ENCODE data around the gene MAGEA11.
"Not testable (repeated sequence)": the region's sequence is repeated elsewhere in the genome, so short reads cannot be mapped to it uniquely, and the experiment has no call there.

Gene MAGEA11, protein sequence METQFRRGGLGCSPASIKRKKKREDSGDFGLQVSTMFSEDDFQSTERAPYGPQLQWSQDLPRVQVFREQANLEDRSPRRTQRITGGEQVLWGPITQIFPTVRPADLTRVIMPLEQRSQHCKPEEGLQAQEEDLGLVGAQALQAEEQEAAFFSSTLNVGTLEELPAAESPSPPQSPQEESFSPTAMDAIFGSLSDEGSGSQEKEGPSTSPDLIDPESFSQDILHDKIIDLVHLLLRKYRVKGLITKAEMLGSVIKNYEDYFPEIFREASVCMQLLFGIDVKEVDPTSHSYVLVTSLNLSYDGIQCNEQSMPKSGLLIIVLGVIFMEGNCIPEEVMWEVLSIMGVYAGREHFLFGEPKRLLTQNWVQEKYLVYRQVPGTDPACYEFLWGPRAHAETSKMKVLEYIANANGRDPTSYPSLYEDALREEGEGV

DNA sequence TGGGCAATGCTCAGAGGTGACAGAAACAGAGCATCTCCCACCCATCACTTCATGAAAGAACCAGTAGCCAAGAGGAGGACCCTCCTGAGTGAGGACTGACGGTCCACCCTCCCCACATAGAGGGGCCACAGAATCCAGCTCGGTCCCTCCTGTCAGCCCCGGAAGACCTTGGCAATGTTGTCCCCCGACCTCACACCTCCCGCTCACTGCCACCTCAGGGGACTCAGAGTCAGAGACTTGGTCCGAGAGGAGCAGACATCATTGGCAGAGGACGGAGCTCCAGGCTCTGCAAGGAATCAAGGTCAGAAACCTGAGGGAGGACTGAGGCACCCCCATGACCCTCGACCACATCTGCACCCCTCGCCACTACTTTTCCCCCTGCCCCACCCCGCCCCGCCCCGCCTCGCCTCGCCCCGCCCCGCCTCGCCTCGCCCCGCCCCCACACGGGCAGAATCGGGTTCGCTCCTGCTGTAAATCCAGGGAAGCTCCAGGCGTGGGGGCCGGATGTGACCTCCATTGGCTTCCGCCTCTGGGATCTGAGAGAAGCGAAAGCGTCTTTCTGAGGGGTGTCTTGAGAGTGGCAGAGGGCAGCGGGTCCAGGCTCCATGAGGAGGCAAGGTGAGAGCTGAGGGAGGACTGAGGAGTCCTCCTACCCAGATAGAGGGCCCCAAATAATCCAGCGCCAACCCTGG, at the start of gene MAGEA11:
Gene MAGEA11, plus strand, starts transcription at position 516 of the 692 bp plus-strand sequence. CDS start 1,100 bp downstream, outside the sequence.
- CTCF ChIA-PET: no interaction called here
- no peaks in the 10 kb centered on the region for H3K9me3 ChIP-seq (ENCODE audit: control insufficient read depth, insufficient read depth, low read depth, low read length)
- TF ChIP-seq KLF8 (tag by site-specific recombination; IDR thresholded peaks at IDR 0.05): no peak
- no peak for TF ChIP-seq ZNF624 (tag by site-specific recombination; IDR thresholded peaks at IDR 0.05)
- TF ChIP-seq ZNF146 (tag by site-specific recombination; IDR thresholded peaks at IDR 0.05): no peak
- no peak for TF ChIP-seq ZNF621 (tag by site-specific recombination; IDR thresholded peaks at IDR 0.05)
- TF ChIP-seq, protein P1, sequence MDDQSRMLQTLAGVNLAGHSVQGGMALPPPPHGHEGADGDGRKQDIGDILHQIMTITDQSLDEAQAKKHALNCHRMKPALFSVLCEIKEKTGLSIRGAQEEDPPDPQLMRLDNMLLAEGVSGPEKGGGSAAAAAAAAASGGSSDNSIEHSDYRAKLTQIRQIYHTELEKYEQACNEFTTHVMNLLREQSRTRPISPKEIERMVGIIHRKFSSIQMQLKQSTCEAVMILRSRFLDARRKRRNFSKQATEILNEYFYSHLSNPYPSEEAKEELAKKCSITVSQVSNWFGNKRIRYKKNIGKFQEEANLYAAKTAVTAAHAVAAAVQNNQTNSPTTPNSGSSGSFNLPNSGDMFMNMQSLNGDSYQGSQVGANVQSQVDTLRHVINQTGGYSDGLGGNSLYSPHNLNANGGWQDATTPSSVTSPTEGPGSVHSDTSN (CRISPR knock-in tag; IDR thresholded peaks at IDR 0.05): no peak
- TF ChIP-seq, protein P2, sequence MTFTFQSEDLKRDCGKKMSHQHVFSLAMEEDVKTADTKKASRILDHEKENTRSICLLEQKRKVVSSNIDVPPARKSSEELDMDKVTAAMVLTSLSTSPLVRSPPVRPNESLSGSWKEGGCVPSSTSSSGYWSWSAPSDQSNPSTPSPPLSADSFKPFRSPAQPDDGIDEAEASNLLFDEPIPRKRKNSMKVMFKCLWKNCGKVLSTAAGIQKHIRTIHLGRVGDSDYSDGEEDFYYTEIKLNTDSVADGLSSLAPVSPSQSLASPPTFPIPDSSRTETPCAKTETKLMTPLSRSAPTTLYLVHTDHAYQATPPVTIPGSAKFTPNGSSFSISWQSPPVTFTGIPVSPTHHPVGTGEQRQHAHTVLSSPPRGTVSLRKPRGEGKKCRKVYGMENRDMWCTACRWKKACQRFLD (tag by site-specific recombination; IDR thresholded peaks at IDR 0.05): no peak
- TF ChIP-seq ZBTB7A (tag by site-specific recombination; IDR thresholded peaks at IDR 0.05; ENCODE audit: low read depth): no peak
- TF ChIP-seq, protein P3, sequence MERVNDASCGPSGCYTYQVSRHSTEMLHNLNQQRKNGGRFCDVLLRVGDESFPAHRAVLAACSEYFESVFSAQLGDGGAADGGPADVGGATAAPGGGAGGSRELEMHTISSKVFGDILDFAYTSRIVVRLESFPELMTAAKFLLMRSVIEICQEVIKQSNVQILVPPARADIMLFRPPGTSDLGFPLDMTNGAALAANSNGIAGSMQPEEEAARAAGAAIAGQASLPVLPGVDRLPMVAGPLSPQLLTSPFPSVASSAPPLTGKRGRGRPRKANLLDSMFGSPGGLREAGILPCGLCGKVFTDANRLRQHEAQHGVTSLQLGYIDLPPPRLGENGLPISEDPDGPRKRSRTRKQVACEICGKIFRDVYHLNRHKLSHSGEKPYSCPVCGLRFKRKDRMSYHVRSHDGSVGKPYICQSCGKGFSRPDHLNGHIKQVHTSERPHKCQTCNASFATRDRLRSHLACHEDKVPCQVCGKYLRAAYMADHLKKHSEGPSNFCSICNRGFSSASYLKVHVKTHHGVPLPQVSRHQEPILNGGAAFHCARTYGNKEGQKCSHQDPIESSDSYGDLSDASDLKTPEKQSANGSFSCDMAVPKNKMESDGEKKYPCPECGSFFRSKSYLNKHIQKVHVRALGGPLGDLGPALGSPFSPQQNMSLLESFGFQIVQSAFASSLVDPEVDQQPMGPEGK (tag by site-specific recombination; IDR thresholded peaks at IDR 0.05): no peak
- no peak for TF ChIP-seq ZNF132 (tag by site-specific recombination; IDR thresholded peaks at IDR 0.05; ENCODE audit: borderline replicate concordance)
- TF ChIP-seq, protein P4, sequence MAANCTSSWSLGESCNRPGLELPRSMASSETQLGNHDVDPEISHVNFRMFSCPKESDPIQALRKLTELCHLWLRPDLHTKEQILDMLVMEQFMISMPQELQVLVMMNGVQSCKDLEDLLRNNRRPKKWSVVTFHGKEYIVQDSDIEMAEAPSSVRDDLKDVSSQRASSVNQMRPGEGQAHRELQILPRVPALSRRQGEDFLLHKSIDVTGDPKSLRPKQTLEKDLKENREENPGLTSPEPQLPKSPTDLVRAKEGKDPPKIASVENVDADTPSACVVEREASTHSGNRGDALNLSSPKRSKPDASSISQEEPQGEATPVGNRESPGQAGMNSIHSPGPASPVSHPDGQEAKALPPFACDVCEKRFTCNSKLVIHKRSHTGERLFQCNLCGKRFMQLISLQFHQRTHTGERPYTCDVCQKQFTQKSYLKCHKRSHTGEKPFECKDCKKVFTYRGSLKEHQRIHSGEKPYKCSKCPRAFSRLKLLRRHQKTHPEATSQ (tag by site-specific recombination; IDR thresholded peaks at IDR 0.05): no peak
- no peak for TF ChIP-seq ZNF426 (tag by site-specific recombination; IDR thresholded peaks at IDR 0.05)
- no peak for TF ChIP-seq ZNF292 (tag by site-specific recombination; IDR thresholded peaks at IDR 0.05; ENCODE audit: borderline replicate concordance, low read depth)
- TF ChIP-seq ZBTB48 (tag by site-specific recombination; IDR thresholded peaks at IDR 0.05): no peak
- no peak for TF ChIP-seq ZNF138 (tag by site-specific recombination; IDR thresholded peaks at IDR 0.05; ENCODE audit: borderline replicate concordance)
- TF ChIP-seq ZNF366 (tag by site-specific recombination; conservative IDR thresholded peaks at IDR 0.05): no peak
- TF ChIP-seq RBAK (tag by site-specific recombination; IDR thresholded peaks at IDR 0.05): no peak
- TF ChIP-seq ZSCAN30 (tag by site-specific recombination; IDR thresholded peaks at IDR 0.05): no peak
- no peak for TF ChIP-seq ELK4 (IDR thresholded peaks at IDR 0.05; ENCODE audit: borderline replicate concordance, low read depth, low read length)
- no peak for TF ChIP-seq ZIC2 (tag by site-specific recombination; IDR thresholded peaks at IDR 0.05)
- TF ChIP-seq, protein P5, sequence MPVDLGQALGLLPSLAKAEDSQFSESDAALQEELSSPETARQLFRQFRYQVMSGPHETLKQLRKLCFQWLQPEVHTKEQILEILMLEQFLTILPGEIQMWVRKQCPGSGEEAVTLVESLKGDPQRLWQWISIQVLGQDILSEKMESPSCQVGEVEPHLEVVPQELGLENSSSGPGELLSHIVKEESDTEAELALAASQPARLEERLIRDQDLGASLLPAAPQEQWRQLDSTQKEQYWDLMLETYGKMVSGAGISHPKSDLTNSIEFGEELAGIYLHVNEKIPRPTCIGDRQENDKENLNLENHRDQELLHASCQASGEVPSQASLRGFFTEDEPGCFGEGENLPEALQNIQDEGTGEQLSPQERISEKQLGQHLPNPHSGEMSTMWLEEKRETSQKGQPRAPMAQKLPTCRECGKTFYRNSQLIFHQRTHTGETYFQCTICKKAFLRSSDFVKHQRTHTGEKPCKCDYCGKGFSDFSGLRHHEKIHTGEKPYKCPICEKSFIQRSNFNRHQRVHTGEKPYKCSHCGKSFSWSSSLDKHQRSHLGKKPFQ (tag by site-specific recombination; IDR thresholded peaks at IDR 0.05): no peak
- H3K4me1 ChIP-seq (ENCODE audit: control insufficient read depth, insufficient read depth, low read length): no peaks in the 10 kb centered on the region
- POLR2A ChIA-PET: no interaction called here
- H3K27ac ChIP-seq (ENCODE audit: extremely low read depth, low read depth, low read length): no peak within 1 kb of the TSS
- H3K4me3 ChIP-seq (ENCODE audit: low read depth, low read length): no peak within 1 kb of the TSS
- H3K36me3 ChIP-seq (ENCODE audit: control insufficient read depth in 2 of 2, insufficient read depth in 1 of 2, low read length in 2 of 2): no peaks in the 10 kb centered on the region; a peak in 1 of 3 replicates

DNA sequence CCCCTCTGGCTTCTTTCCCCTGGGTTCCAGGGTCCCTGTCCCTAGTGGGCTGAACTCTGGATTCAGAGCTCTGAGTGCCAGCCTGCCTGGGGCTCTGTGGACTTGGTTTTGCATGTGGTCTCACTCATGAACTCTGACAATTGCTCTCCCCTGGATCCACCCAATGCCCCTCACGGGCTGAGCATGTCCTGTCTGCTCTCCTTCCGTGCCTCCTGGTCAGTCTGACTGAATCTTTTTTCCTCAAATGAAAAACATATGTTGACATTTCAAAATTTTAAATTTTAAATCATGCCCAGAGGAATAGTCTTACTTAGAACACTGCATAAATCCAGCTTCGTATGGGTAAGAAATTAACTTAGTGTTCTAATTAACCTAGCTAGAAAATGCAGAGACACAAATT, 36.8 kb upstream of the MAGEA11 start:
- CTCF ChIA-PET; H3K27ac ChIP-seq (ENCODE audit: extremely low read depth, low read depth, low read length); H3K9me3 ChIP-seq (ENCODE audit: control insufficient read depth, insufficient read depth, low read depth, low read length); POLR2A ChIA-PET; H3K4me3 ChIP-seq (ENCODE audit: low read depth, low read length); H3K4me1 ChIP-seq (ENCODE audit: control insufficient read depth, insufficient read depth, low read length); H3K36me3 ChIP-seq (ENCODE audit: control insufficient read depth in 2 of 2, insufficient read depth in 1 of 2, low read length in 2 of 2): not testable (repeated sequence)

DNA sequence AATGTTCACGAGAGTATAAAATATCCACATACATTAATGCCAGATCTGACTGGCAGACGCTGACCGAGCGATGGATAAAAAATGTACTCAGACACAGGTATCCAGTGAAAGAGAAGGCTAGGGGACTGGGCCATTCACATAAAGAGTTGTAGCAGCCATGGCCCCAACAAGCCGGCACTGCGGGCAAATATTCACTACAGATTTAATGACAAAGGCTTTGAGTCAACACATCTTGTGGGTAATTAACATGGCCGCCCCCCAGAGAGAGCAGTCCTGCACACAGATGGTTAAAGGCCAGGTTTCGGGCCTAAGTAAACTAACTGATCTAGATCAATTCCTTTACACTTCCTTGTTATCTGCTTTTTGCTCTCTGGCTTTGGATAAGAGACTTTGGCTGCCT, 36.3 kb upstream of the MAGEA11 start:
- H3K9me3 ChIP-seq (ENCODE audit: control insufficient read depth, insufficient read depth, low read depth, low read length); H3K4me3 ChIP-seq (ENCODE audit: low read depth, low read length); H3K36me3 ChIP-seq (ENCODE audit: control insufficient read depth in 2 of 2, insufficient read depth in 1 of 2, low read length in 2 of 2); CTCF ChIA-PET; POLR2A ChIA-PET; H3K4me1 ChIP-seq (ENCODE audit: control insufficient read depth, insufficient read depth, low read length); H3K27ac ChIP-seq (ENCODE audit: extremely low read depth, low read depth, low read length): not testable (repeated sequence)
